Stimulated activated naive B cell treated with anti-CD40 and anti-IgM and Interleukin-4, amounts not matched to agents 10 μg/mL and 1 μg/mL and 100 μg/mL, for 72 hours (primary cell): Measurements from ENCODE around the gene PRKAR1B.
"Not testable (repeated sequence)": the region's sequence is repeated elsewhere in the genome, so short reads cannot be mapped to it uniquely, and the experiment has no call there.

Experiments
- ATAC-seq, 2 donors: fragments of 150-1000 bp; cut with Tn5 transposase; replicated peaks; 2 replicates each; pipeline ENCODE4 v1.10.0; 2021; ENCODE audit warnings: moderate library complexity in 1 of 2
- DNase-seq: peaks from one replicate; pipeline ENCODE4 v3.0.0; 2021
- H3K27ac Mint-ChIP-seq: one replicate; pipeline ENCODE4 v1.8.0; 2022; ENCODE audit warnings: mild to moderate bottlenecking, mixed read lengths
- H3K27me3 Mint-ChIP-seq, 2 donors: one replicate each; pipeline ENCODE4 v1.8.0; 2022; ENCODE audit warnings: mixed read lengths in 2 of 2
- H3K36me3 Mint-ChIP-seq, 2 donors: one replicate each; pipeline ENCODE4 v1.8.0; 2022; ENCODE audit warnings: mixed read lengths in 2 of 2, mild to moderate bottlenecking in 1 of 2
- H3K4me1 Mint-ChIP-seq, 2 donors: one replicate each; pipeline ENCODE4 v1.8.0; 2022; ENCODE audit warnings: mixed read lengths in 2 of 2, mild to moderate bottlenecking in 1 of 2
- H3K4me3 Mint-ChIP-seq, 2 donors: one replicate each; pipeline ENCODE4 v1.8.0; 2022; ENCODE audit warnings: mild to moderate bottlenecking in 2 of 2, mixed read lengths in 2 of 2, moderate library complexity in 1 of 2
- H3K9me3 Mint-ChIP-seq, 2 donors: one replicate each; pipeline ENCODE4 v1.8.0; 2022; ENCODE audit warnings: mixed read lengths in 2 of 2, mild to moderate bottlenecking in 1 of 2

Gene PRKAR1B

DNA sequence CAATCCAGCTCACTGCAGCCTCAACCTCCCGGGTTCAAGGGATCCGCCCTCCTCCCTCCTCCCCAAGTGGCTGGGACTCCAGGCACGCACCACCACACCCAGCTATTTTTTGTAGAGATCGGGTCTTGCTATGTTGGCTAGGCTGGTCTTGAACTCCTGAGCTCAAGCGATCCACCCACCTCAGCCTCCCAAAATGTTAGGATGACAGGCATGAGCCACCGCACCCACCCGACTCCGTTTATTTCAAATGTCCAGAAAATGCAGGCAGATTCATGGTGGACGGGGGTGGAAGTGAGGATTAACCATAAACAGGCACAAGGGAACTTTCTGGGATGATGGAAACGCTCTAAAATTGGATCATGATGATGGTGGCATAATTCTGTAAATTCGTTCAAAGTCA lies 85.1 kb downstream of the PRKAR1B start:
- ATAC-seq (no peak), DNase-seq (no peak)
- H3K27me3 Mint-ChIP-seq = no peaks in the 10 kb centered on the region
- H3K4me1 Mint-ChIP-seq = peaks cover 5 to 20% of the 10 kb centered on the region in 2 donors
- H3K27ac Mint-ChIP-seq = no peak overlapping the region
- H3K36me3 Mint-ChIP-seq = peaks cover 19 to 36% of the 10 kb centered on the region in 2 donors
- no peak overlapping the region for H3K4me3 Mint-ChIP-seq
- H3K9me3 Mint-ChIP-seq = peaks cover 0 to 1% of the 10 kb centered on the region in 2 donors

- Mint-ChIP-seq H3K27ac (no peak overlapping the region), H3K9me3 (peaks cover 0 to 4% of the 10 kb centered on the region in 2 donors), H3K4me1 (peaks cover 10 to 26% of the 10 kb centered on the region in 2 donors), H3K27me3 (no peaks in the 10 kb centered on the region), H3K4me3 (no peak overlapping the region), H3K36me3 (peaks cover 23 to 41% of the 10 kb centered on the region in 2 donors)
- ATAC-seq (no peak), DNase-seq (no peak)
Observed at GRCh38 chr7:641269-641671, 85.8 kb downstream of the PRKAR1B start.

DNA sequence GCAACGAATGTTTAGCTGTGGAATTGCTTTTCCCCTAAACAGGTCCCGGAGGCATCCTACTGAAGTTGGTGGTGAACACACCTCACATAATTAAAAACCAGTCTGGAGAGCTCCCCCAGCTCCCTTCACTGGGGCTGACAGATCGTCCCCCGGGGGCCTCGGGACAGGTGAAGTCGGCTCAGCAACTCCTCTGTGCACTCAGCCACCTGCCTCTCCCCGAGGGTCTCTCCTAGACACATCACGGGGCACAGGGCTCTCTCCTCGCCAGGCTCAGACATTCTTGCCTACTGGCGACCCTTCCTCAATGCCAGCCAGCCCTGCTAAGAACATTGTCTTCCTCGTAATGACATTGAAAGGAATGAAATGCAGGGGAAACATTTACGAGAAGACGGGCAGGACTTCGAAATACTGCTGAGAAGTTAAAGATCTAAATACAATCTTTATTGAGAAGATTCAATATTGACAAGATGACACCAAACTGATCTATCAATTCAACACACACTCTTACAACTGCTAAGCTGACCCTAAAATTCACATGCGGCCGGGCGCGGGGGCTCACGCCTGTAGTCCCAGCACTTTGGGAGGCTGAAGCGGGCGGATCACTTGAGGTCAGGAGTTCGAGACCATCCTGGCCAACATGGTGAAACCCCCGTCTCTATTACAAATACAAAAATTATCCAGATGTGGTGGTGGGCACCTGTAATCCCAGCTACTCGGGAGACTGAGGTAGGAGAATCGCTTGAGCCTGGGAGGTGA lies 88.6 kb downstream of the PRKAR1B start:
- no peak for DNase-seq
- peaks cover 10 to 27% of the 10 kb centered on the region in 2 donors for H3K4me1 Mint-ChIP-seq
- H3K9me3 Mint-ChIP-seq = peaks cover 0 to 4% of the 10 kb centered on the region in 2 donors
- H3K27ac Mint-ChIP-seq = no peak overlapping the region
- no peak overlapping the region for H3K4me3 Mint-ChIP-seq
- ATAC-seq = no peak
- no peaks in the 10 kb centered on the region for H3K27me3 Mint-ChIP-seq
- H3K36me3 Mint-ChIP-seq = peaks cover 17 to 32% of the 10 kb centered on the region in 2 donors

DNA sequence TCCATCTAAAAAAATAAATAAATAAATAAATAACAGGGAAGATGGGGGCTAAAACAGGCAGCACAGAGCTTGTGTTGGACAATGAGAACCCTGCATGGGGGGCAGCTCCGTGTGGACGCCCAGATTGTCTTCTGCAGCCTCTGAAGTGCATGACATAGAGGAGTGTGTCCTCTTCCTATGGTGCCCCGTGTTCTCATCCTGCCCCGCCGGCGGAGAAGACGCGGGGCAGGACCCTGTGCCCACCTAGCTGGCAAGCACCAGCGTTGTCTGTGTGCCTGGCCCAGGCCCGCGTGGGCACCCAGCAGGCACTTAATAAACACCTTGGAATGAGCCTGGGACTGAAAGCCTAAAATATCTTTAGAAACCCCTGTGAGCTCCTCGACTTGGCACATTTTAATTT lies 89.3 kb downstream of the PRKAR1B start:
- H3K27me3 Mint-ChIP-seq = no peaks in the 10 kb centered on the region
- peaks cover 10 to 27% of the 10 kb centered on the region in 2 donors for H3K4me1 Mint-ChIP-seq
- no peak for ATAC-seq
- H3K36me3 Mint-ChIP-seq = peaks cover 13 to 29% of the 10 kb centered on the region in 2 donors
- H3K9me3 Mint-ChIP-seq = peaks cover 0 to 4% of the 10 kb centered on the region in 2 donors
- no peak overlapping the region for H3K27ac Mint-ChIP-seq
- H3K4me3 Mint-ChIP-seq = no peak overlapping the region
- no peak for DNase-seq

GRCh38 chr7:636396-636795 lies 90.7 kb downstream of the PRKAR1B start:
- Mint-ChIP-seq H3K36me3 (peaks cover 7 to 31% of the 10 kb centered on the region in 2 donors), H3K27me3 (no peaks in the 10 kb centered on the region), H3K4me3 (peak overlapping the region in 1 of 2 donors; percentile 25), H3K9me3 (peaks cover 0 to 4% of the 10 kb centered on the region in 2 donors), H3K4me1 (peaks cover 10 to 27% of the 10 kb centered on the region in 2 donors), H3K27ac (peak overlapping the region; percentile 51)
- ATAC-seq (peak; percentile 42 to 52), DNase-seq (no peak)

DNA sequence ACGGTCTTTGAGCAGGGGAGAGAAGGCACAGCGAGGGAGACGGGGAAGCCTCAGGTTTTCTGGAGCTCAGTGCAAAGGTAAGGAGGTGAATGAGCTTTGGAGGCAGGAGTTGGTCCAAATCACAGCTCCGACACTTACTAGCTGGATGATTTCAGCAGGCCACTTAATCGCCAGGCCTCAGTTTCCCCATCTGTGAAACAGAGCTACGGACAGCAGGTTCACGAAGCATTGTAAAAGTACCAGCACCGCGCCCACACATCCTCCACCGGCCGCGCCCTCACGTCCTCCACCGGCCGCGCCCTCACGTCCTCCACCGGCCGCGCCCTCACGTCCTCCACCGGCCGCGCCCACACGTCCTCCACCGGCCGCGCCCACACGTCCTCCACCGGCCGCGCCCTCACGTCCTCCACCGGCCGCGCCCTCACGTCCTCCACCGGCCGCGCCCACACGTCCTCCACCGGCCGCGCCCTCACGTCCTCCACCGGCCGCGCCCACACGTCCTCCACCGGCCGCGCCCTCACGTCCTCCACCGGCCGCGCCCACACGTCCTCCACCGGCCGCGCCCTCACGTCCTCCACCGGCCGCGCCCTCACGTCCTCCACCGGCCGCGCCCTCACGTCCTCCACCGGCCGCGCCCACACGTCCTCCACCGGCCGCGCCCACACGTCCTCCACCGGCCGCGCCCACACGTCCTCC lies 91.2 kb downstream of the PRKAR1B start:
- DNase-seq, H3K4me3 Mint-ChIP-seq, H3K27ac Mint-ChIP-seq, H3K27me3 Mint-ChIP-seq, ATAC-seq, H3K9me3 Mint-ChIP-seq: not testable (repeated sequence)
- Mint-ChIP-seq H3K36me3 (peaks cover 7 to 31% of the 10 kb centered on the region in 2 donors), H3K4me1 (peaks cover 10 to 24% of the 10 kb centered on the region in 2 donors)

GRCh38 chr7:635227-635626 lies 91.9 kb downstream of the PRKAR1B start:
- Mint-ChIP-seq H3K4me1 (peaks cover 8 to 18% of the 10 kb centered on the region in 2 donors), H3K4me3 (no peak overlapping the region), H3K27me3 (no peaks in the 10 kb centered on the region), H3K9me3 (peaks cover 0 to 3% of the 10 kb centered on the region in 2 donors), H3K36me3 (peaks cover 8 to 34% of the 10 kb centered on the region in 2 donors), H3K27ac (no peak overlapping the region)
- ATAC-seq = no peak
- DNase-seq = no peak

GRCh38 chr7:633381-634018 lies 93.6 kb downstream of the PRKAR1B start:
- ATAC-seq (no peak), DNase-seq (no peak)
- H3K4me3 Mint-ChIP-seq = no peak overlapping the region
- H3K27ac Mint-ChIP-seq = no peak overlapping the region
- H3K27me3 Mint-ChIP-seq = no peaks in the 10 kb centered on the region
- H3K36me3 Mint-ChIP-seq = peaks cover 8 to 30% of the 10 kb centered on the region in 2 donors
- peaks cover 0 to 3% of the 10 kb centered on the region in 2 donors for H3K9me3 Mint-ChIP-seq
- peaks cover 4 to 8% of the 10 kb centered on the region in 2 donors for H3K4me1 Mint-ChIP-seq

- Mint-ChIP-seq H3K36me3 (peaks cover 15 to 32% of the 10 kb centered on the region in 2 donors), H3K27ac (no peak overlapping the region)
Observed at GRCh38 chr7:632831-633210, 94.3 kb downstream of the PRKAR1B start.

GRCh38 chr7:631964-632830 lies 94.9 kb downstream of the PRKAR1B start:
- DNase-seq (no peak), ATAC-seq (no peak)
- Mint-ChIP-seq H3K27me3 (no peaks in the 10 kb centered on the region), H3K9me3 (peaks cover 0 to 3% of the 10 kb centered on the region in 2 donors), H3K36me3 (peaks cover 17 to 35% of the 10 kb centered on the region in 2 donors), H3K4me3 (no peak overlapping the region), H3K4me1 (peaks cover 6 to 12% of the 10 kb centered on the region in 2 donors), H3K27ac (no peak overlapping the region)

More at GRCh38 chr7:632831-633210, 94.3 kb downstream of the PRKAR1B start:
- H3K4me3 Mint-ChIP-seq = no peak overlapping the region
- ATAC-seq (no peak), DNase-seq (no peak)
- H3K27me3 Mint-ChIP-seq = no peaks in the 10 kb centered on the region
- peaks cover 0 to 3% of the 10 kb centered on the region in 2 donors for H3K9me3 Mint-ChIP-seq
- H3K4me1 Mint-ChIP-seq = peaks cover 6 to 11% of the 10 kb centered on the region in 2 donors

DNA sequence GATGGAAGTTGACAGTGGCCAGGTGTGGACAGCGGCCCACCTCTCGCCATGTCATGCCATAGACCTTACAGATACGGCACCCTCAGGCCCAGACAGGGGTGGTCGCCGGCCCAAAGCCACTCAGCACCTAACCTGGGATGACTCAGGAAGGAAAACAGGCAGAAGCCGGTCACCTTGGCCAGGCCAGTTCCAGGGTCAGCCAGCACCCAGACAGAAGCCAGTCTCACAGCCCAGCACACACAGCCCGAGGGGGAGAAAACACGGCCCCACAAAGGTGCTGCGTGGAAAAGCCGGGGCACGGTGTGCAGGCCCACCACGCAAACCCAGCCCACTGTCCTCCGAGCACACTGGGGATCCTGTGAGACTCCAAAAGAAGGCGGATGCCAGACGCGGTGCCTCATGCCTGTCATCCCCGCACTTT lies 95.8 kb downstream of the PRKAR1B start:
- Mint-ChIP-seq H3K27ac (no peak overlapping the region), H3K36me3 (peaks cover 14 to 29% of the 10 kb centered on the region in 2 donors), H3K4me1 (peaks cover 2 to 5% of the 10 kb centered on the region in 2 donors), H3K27me3 (no peaks in the 10 kb centered on the region), H3K9me3 (peaks cover 0 to under 1% of the 10 kb centered on the region in 2 donors), H3K4me3 (no peak overlapping the region)
- ATAC-seq = no peak
- DNase-seq = no peak

GRCh38 chr7:630539-630938 lies 96.5 kb downstream of the PRKAR1B start:
- H3K27me3 Mint-ChIP-seq = no peaks in the 10 kb centered on the region
- ATAC-seq (no peak), DNase-seq (no peak)
- H3K27ac Mint-ChIP-seq = no peak overlapping the region
- peaks cover 2 to 4% of the 10 kb centered on the region in 2 donors for H3K4me1 Mint-ChIP-seq
- peaks cover 15 to 30% of the 10 kb centered on the region in 2 donors for H3K36me3 Mint-ChIP-seq
- H3K4me3 Mint-ChIP-seq = no peak overlapping the region
- H3K9me3 Mint-ChIP-seq = peaks cover 0 to 2% of the 10 kb centered on the region in 2 donors

DNA sequence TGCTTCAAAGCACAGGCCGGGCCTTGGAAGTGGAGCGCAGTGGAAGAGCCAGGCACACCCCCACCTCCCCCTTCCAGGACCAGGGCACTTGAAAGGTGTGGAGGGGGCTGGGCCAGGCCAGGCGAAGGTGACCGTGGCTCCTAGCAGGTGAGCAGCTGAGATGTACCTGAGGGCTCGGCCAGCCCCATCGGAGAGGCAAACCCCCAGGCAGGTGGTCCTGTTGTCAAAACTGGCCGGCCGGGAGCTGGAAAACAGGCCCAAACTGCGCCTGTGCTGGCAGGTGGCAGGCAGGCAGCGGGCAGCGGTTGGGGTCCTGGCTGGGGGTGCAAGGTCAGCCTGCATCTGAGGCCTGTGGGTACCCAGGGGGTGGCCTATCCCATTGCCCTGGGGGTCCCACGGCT lies 97.0 kb downstream of the PRKAR1B start:
- ATAC-seq (no peak), DNase-seq (no peak)
- H3K27ac Mint-ChIP-seq = no peak overlapping the region
- peaks cover 2 to 4% of the 10 kb centered on the region in 2 donors for H3K4me1 Mint-ChIP-seq
- no peaks in the 10 kb centered on the region for H3K27me3 Mint-ChIP-seq
- H3K9me3 Mint-ChIP-seq = peaks cover 2 to 4% of the 10 kb centered on the region in 2 donors
- H3K4me3 Mint-ChIP-seq = no peak overlapping the region
- H3K36me3 Mint-ChIP-seq = peaks cover 16 to 33% of the 10 kb centered on the region in 2 donors
